ENCODE measurements around the gene EFNA3.

GRCh38 chr1:155117610-155118009 is 39.0 kb downstream of the EFNA3 start:
- TF ChIP-seq, protein P1, sequence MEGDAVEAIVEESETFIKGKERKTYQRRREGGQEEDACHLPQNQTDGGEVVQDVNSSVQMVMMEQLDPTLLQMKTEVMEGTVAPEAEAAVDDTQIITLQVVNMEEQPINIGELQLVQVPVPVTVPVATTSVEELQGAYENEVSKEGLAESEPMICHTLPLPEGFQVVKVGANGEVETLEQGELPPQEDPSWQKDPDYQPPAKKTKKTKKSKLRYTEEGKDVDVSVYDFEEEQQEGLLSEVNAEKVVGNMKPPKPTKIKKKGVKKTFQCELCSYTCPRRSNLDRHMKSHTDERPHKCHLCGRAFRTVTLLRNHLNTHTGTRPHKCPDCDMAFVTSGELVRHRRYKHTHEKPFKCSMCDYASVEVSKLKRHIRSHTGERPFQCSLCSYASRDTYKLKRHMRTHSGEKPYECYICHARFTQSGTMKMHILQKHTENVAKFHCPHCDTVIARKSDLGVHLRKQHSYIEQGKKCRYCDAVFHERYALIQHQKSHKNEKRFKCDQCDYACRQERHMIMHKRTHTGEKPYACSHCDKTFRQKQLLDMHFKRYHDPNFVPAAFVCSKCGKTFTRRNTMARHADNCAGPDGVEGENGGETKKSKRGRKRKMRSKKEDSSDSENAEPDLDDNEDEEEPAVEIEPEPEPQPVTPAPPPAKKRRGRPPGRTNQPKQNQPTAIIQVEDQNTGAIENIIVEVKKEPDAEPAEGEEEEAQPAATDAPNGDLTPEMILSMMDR (optimal IDR thresholded peaks at IDR 0.05 in 1 of 3, IDR thresholded peaks at IDR 0.05 in 1 of 3, conservative IDR thresholded peaks at IDR 0.05 in 1 of 3; ENCODE audit: extremely low read depth in 1 of 3, insufficient read depth in 2 of 3, low read length in 3 of 3), result no peak
- no peak for TF ChIP-seq EZH2 (IDR thresholded peaks at IDR 0.05; ENCODE audit: low read length)

Data from keratinocyte (primary cell).